Left ventricle myocardium inferior (tissue), 1 donor: ENCODE results near the gene SCFD2. TPM values are rescaled to one million over a fixed set of nuclear protein-coding genes. Genes with fewer than 3 reads are reported as not detected.
A peak's percentile ranks its signal among the peaks of the same experiment; 100 is the strongest.

ENCODE experiments used
- DNase-seq: peaks from one replicate; pipeline ENCODE4 v3.0.0-alpha.2; 2020
- H3K27ac ChIP-seq: fragments of 200-600 bp; replicated peaks from 2 replicates; pipeline ENCODE4 v1.8.0; 2021
- H3K27me3 ChIP-seq: fragments of 200-600 bp; 2 replicates; pipeline ENCODE4 v1.8.0; 2021; ENCODE audit warnings: low read depth
- H3K36me3 ChIP-seq: fragments of 200-600 bp; 2 replicates; pipeline ENCODE4 v1.8.0; 2021
- H3K4me1 ChIP-seq: fragments of 200-600 bp; 2 replicates; pipeline ENCODE4 v1.8.0; 2021
- H3K4me3 ChIP-seq: fragments of 200-600 bp; 2 replicates; pipeline ENCODE4 v1.8.0; 2021; ENCODE audit warnings: mild to moderate bottlenecking, moderate library complexity
- H3K9me3 ChIP-seq: fragments of 200-600 bp; replicated peaks from 2 replicates; pipeline ENCODE4 v1.8.0; 2021
- CTCF ChIP-seq: fragments of 200-600 bp; IDR thresholded peaks from 2 replicates; pipeline ENCODE4 v1.8.0; 2021; ENCODE audit warnings: antibody characterized with exemption, mild to moderate bottlenecking, borderline replicate concordance
- intact Hi-C: fragments of 100-400 bp; cut with micrococcal nuclease; formaldehyde crosslinking; loops from one replicate; pipeline ENCODE4 v1.11.0; 2022
- total RNA-seq: library from RNA; stranded (reverse); fragmentation: NEBNext Ultra II Directional; extraction: Animal tissue kit (Norgen Biotek cat#: 25700); gene quantifications from one replicate; pipeline ENCODE4 v1.2.1, GENCODE V29; 2021
- donor health status: DM: no; HTN: yes; CAD: no; lungs with severe emphysema.

The SCFD2 gene
- total RNA-seq, 1 donor from 2014 or later, result 9.3 TPM

DNA sequence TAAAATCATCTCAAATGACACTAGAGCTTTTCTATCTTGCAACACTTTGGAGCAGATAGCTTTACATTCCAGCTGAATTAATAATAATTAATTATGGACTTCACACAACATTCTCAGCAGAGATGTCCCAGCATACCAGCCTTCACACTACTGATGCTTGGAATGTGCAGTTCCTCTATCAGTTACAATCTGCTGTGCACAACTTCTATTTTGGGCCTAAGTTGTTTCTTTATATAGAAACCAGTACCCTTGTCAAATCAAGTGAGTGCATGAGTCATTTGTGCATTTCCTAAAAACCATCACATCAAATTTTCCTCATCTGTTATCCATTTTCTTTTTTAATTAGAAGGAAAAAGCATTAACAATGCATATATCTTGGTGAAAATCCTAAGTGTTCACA lies 512.5 kb downstream of the SCFD2 start:
- Histone ChIP-seq H3K36me3 (no peaks in the 10 kb centered on the region), H3K27me3 (no peaks in the 10 kb centered on the region), H3K9me3 (peaks cover 10% of the 10 kb centered on the region), H3K4me1 (peaks cover 26% of the 10 kb centered on the region), H3K27ac (peak overlapping the region; percentile 28), H3K4me3 (no peak overlapping the region)
- TF ChIP-seq CTCF, result no peak
- no peak for DNase-seq
- intact Hi-C loops, result no loop called here

DNA sequence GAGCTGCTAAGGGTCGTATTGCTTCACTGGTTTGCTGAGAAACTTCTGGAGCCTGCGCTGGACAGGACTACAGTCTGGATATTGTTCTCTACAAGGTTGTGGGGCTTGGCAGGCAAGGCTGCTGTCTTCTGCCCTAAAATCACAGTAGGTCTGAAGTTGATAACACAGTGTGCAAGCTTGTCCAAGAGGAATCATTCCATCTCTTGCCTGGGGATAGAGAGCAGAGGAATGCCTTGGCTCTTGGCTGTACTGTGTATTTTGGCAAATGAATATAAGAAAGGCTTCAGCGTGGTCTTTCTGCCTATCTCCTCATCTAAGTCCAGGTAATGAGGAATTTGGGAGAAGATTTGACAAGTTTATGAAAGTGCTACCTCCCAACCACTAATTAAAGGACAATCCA lies 513.1 kb downstream of the SCFD2 start:
- Histone ChIP-seq H3K4me1 (peaks cover 26% of the 10 kb centered on the region), H3K4me3 (no peak overlapping the region), H3K27ac (peak overlapping the region; percentile 28), H3K27me3 (no peaks in the 10 kb centered on the region), H3K36me3 (no peaks in the 10 kb centered on the region), H3K9me3 (peaks cover 4% of the 10 kb centered on the region)
- TF ChIP-seq CTCF, result no peak
- no peak for DNase-seq
- intact Hi-C loops, result no loop called here

DNA sequence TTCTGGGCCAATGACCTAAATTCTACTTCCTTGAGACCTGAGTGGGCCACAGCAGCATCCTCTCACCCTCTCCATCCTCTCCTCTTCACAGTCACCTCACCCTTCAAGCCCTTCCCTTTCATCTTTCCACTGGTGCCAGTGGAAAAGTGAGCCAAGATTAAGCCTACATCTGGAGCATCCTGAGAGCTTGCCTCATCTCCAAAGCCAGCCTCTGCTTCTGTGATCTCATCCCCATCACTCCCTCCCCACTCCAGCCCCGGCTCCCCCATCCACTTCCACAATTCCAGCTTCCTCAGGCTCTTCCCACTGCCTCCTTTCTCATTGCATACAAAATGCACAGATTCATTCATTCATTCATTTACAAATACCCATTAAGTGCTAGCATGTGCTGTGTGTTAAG lies 513.8 kb downstream of the SCFD2 start:
- Histone ChIP-seq H3K4me1 (peaks cover 33% of the 10 kb centered on the region), H3K27me3 (no peaks in the 10 kb centered on the region), H3K4me3 (no peak overlapping the region), H3K9me3 (no peaks in the 10 kb centered on the region), H3K36me3 (no peaks in the 10 kb centered on the region), H3K27ac (no peak overlapping the region)
- no peak for DNase-seq
- intact Hi-C loops, result no loop called here
- TF ChIP-seq CTCF, result no peak

DNA sequence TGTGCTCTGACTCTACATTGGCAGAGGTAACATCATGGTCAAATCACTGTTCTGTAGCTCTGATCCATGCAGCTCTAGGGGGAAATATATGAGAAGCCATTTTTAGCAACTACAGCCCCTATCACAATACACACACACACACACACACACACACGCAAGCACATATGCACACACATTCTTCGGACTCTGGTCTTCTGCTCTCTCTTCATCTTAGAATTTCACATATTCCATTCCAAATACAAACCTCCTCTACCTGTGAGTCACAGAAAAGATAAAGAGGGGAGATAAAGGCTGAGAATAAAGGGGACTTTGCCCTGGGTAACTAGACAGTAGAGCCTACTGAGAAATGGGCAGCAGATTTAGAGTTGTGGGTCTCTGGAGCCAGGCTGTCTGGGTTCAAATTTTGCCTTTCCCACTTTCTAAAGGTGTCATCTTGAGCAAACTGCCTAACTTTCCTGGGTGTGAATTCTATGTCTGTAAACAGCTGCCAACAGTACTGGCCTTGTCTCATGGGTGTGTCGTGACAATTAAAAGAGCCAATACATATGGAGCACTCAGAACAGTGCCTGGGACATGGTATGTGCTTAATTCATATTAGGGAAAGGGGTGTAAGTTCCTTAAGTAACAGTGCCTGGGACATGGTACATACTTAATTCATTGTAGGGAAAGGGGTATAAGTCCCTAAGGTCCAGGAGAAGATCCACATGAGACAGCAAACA lies 515.3 kb downstream of the SCFD2 start:
- intact Hi-C loops, result no loop called here

DNA sequence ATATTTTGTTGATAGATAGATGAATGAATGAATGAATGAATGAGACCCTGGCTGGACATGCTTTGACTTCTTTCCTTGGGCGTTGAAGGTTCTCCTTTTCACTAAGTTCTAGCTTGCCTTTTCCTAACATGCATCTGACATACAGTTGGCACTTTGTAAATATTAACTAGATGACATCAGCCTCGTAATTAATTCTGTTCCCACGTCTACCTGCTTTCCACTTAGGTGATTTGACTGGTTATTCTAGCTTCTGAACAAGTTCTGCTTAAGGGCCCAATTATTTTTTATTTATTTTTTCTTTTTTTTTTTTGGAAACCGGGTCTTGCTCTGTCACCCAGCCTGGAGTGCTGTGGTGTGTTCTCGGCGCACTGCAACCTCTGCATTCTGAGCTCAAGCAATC lies 517.6 kb downstream of the SCFD2 start:
- no peak overlapping the region for H3K27ac ChIP-seq
- no peak for DNase-seq
- no peaks in the 10 kb centered on the region for H3K27me3 ChIP-seq
- H3K4me1 ChIP-seq, result peaks cover 35% of the 10 kb centered on the region
- H3K4me3 ChIP-seq, result no peak overlapping the region
- no peak for TF ChIP-seq CTCF
- no peaks in the 10 kb centered on the region for H3K9me3 ChIP-seq
- no peaks in the 10 kb centered on the region for H3K36me3 ChIP-seq
- intact Hi-C loops, result no loop called here

More for the DNA sequence above, 515.3 kb downstream of the SCFD2 start:
- Histone ChIP-seq H3K4me1 (peaks cover 42% of the 10 kb centered on the region), H3K27me3 (no peaks in the 10 kb centered on the region), H3K4me3 (no peak overlapping the region), H3K27ac (no peak overlapping the region), H3K36me3 (no peaks in the 10 kb centered on the region), H3K9me3 (no peaks in the 10 kb centered on the region)
- TF ChIP-seq CTCF, result no peak
- DNase-seq, result no peak
